Natural killer cell (primary cell): ENCODE measurements around the gene SRP68. TPM values are rescaled to one million over a fixed set of nuclear protein-coding genes. Genes with fewer than 3 reads are reported as not detected.

Source experiments
- ATAC-seq, 3 donors: fragments of 150-1000 bp in 2 of 3; fragments of 200-7000 bp in 1 of 3; cut with Tn5 transposase; 1 replicate in 1 of 3; 2 replicates in 2 of 3; pipeline ENCODE4 v1.10.0; 2021; ENCODE audit warnings: mild to moderate bottlenecking in 2 of 3, moderate library complexity in 2 of 3
- DNase-seq, 2 donors: peaks; one replicate each; pipeline versions ENCODE4 v3.0.0 to v3.0.0-alpha.2; 2013 to 2021; ENCODE audit warnings: mixed read lengths in 1 of 2
- H3K27ac ChIP-seq: one replicate; pipeline ENCODE4 v1.5.1; 2013; ENCODE audit warnings: mild to moderate bottlenecking, low read length
- H3K27me3 ChIP-seq: one replicate; pipeline ENCODE4 v1.6.1; 2013; ENCODE audit warnings: low read length; ENCODE audit not compliant: control insufficient read depth, insufficient read depth
- H3K36me3 ChIP-seq: one replicate; pipeline ENCODE4 v1.6.1; 2013; ENCODE audit warnings: low read length; ENCODE audit not compliant: control insufficient read depth, insufficient read depth
- H3K4me1 ChIP-seq: one replicate; pipeline ENCODE4 v1.6.1; 2013; ENCODE audit warnings: low read length; ENCODE audit not compliant: control insufficient read depth, insufficient read depth
- H3K4me3 ChIP-seq: one replicate; pipeline ENCODE4 v1.5.1; 2013; ENCODE audit warnings: low read length
- H3K9me3 ChIP-seq: one replicate; pipeline ENCODE4 v1.6.1; 2013; ENCODE audit warnings: low read length; ENCODE audit not compliant: control insufficient read depth, insufficient read depth
- H3K27ac Mint-ChIP-seq, 2 donors: one replicate each; pipeline ENCODE4 v1.8.0; 2022; ENCODE audit warnings: mild to moderate bottlenecking in 2 of 2, mixed read lengths in 2 of 2, moderate library complexity in 1 of 2
- H3K27me3 Mint-ChIP-seq, 2 donors: one replicate each; pipeline ENCODE4 v1.8.0; 2022; ENCODE audit warnings: low read depth in 2 of 2, mixed read lengths in 2 of 2
- H3K36me3 Mint-ChIP-seq: one replicate; pipeline ENCODE4 v1.8.0; 2022; ENCODE audit warnings: mixed read lengths
- H3K4me1 Mint-ChIP-seq, 2 donors: one replicate each; pipeline ENCODE4 v1.8.0; 2022; ENCODE audit warnings: mixed read lengths in 2 of 2
- H3K4me3 Mint-ChIP-seq: one replicate; pipeline ENCODE4 v1.8.0; 2022; ENCODE audit warnings: mild to moderate bottlenecking, moderate library complexity, mixed read lengths
- H3K9me3 Mint-ChIP-seq, 2 donors: one replicate each; pipeline ENCODE4 v1.8.0; 2022; ENCODE audit warnings: mixed read lengths in 2 of 2
- whole genome bisulfite sequencing: methylation state at CpG from one replicate; pipeline ENCODE4 v1.1.7; 2013; ENCODE audit warnings: missing lambda C conversion rate; ENCODE audit not compliant: insufficient coverage; 5-methylcytosine and 5-hydroxymethylcytosine counted together
- intact Hi-C: fragments of 100-400 bp; cut with micrococcal nuclease; formaldehyde crosslinking; loops from one replicate; pipeline ENCODE4 v1.14.2; 2022
- total RNA-seq, 4 donors: library from RNA; stranded (reverse); fragments of 120-200 nt in 1 of 4; gene quantifications; one replicate each; pipeline versions ENCODE4 v1.2.3 to v1.2.4, GENCODE V29; 2013 to 2022
- TF ChIP-seq, protein P1 (sequence below): fragments of 200-600 bp; IDR thresholded peaks from one replicate; pipeline ENCODE4 v1.8.0; 2022; ENCODE audit warnings: antibody characterized with exemption

SRP68 gene
- total RNA-seq, 3 donors from 2014 or later (not counting 1 experiment from before 2014, with no cell fraction given) = 57.8 to 74.4 (median 70.7) TPM

DNA sequence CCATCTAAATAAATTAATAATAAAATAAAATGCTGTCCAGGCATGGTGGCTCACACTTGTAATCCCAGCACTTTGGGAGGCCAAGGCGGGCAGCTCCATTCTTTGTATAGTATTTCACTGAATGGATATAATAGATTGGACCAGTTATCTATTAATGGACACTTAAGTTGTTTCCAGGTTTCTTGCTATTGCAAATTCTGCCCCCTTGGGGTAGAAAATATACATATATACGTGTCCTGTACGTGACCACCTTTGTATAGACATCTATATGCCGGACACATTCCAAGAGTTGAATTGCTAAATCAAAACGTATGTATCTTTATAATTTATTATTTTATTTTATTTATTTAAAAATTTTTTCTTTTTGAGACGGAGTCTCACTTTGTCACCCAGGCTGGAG lies 35.2 kb upstream of the SRP68 start:
- H3K4me3 Mint-ChIP-seq = no peak overlapping the region
- no peaks in the 10 kb centered on the region for H3K27me3 ChIP-seq
- TF ChIP-seq, protein P1, sequence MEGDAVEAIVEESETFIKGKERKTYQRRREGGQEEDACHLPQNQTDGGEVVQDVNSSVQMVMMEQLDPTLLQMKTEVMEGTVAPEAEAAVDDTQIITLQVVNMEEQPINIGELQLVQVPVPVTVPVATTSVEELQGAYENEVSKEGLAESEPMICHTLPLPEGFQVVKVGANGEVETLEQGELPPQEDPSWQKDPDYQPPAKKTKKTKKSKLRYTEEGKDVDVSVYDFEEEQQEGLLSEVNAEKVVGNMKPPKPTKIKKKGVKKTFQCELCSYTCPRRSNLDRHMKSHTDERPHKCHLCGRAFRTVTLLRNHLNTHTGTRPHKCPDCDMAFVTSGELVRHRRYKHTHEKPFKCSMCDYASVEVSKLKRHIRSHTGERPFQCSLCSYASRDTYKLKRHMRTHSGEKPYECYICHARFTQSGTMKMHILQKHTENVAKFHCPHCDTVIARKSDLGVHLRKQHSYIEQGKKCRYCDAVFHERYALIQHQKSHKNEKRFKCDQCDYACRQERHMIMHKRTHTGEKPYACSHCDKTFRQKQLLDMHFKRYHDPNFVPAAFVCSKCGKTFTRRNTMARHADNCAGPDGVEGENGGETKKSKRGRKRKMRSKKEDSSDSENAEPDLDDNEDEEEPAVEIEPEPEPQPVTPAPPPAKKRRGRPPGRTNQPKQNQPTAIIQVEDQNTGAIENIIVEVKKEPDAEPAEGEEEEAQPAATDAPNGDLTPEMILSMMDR = peak; percentile 25
- no peak overlapping the region for H3K27ac Mint-ChIP-seq
- peaks cover 10 to 14% of the 10 kb centered on the region in 2 donors for H3K4me1 Mint-ChIP-seq
- no peaks in the 10 kb centered on the region for H3K27me3 Mint-ChIP-seq
- 82% methylated on average over 4 of the region's 6 CpGs for WGBS
- no peaks in the 10 kb centered on the region for H3K36me3 Mint-ChIP-seq
- DNase-seq (peak in 1 of 2 donors; percentile 48), ATAC-seq (no peak)
- no peaks in the 10 kb centered on the region for H3K36me3 ChIP-seq
- H3K9me3 ChIP-seq = no peaks in the 10 kb centered on the region
- no peaks in the 10 kb centered on the region for H3K9me3 Mint-ChIP-seq
- H3K4me3 ChIP-seq = no peak overlapping the region
- intact Hi-C loops = no loop called here
- H3K27ac ChIP-seq = no peak overlapping the region
- peaks cover 17% of the 10 kb centered on the region for H3K4me1 ChIP-seq

DNA sequence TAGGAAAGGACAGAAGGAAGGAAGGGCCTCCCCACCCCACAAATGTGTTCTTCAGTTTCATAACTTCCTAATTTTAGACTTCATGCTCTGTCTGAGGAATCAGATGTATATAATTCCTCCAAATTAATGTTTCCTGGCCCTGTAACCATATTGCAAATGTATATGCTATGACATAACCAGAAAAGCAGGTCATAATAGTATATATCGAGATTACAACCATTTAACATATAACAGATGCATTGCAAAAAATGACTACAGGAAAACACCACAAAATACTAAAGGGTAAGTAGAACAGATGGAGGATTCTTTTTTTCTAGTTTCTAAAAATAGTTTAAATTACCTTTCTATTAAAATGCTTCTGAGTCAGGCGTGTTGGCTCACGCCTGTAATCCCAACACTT lies 34.4 kb upstream of the SRP68 start:
- intact Hi-C loops = no loop called here

DNA sequence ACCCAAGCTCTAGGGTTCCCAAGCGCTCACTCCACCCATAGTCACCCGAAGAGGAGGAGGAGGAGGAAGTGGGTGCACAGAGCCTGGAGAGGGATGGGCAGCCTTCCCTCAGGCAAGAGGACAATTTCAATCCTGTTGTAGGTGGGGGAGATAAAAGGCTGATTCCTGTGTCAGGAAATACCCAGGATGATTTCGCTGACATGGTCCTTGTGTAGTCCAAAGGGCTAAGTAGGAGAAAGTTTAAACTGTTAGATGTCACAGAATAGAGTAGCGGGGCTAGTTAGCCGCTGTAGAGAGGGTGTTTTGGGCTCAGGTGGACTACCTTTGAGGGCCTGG lies 32.5 kb upstream of the SRP68 start:
- H3K4me1 ChIP-seq = peaks cover 25% of the 10 kb centered on the region
- over 99% methylated on average over 4 of the region's 5 CpGs for WGBS
- DNase-seq (no peak), ATAC-seq (no peak)
- Mint-ChIP-seq H3K4me1 (peaks cover 17 to 23% of the 10 kb centered on the region in 2 donors), H3K9me3 (no peaks in the 10 kb centered on the region), H3K27me3 (no peaks in the 10 kb centered on the region), H3K36me3 (peaks cover 4% of the 10 kb centered on the region), H3K4me3 (peak overlapping the region; percentile 70), H3K27ac (peak overlapping the region; percentile 87 to 96)
- intact Hi-C loops = no loop called here
- no peaks in the 10 kb centered on the region for H3K27me3 ChIP-seq
- H3K9me3 ChIP-seq = no peaks in the 10 kb centered on the region
- H3K36me3 ChIP-seq = peaks cover 15% of the 10 kb centered on the region
- H3K27ac ChIP-seq = no peak overlapping the region
- TF ChIP-seq, protein P1 = no peak
- no peak overlapping the region for H3K4me3 ChIP-seq

More for the DNA sequence above, 34.4 kb upstream of the SRP68 start:
- DNase-seq (no peak), ATAC-seq (no peak)
- H3K9me3 Mint-ChIP-seq = no peaks in the 10 kb centered on the region
- 92% methylated on average over 2 of the region's 3 CpGs for WGBS
- TF ChIP-seq, protein P1 = no peak
- Histone ChIP-seq H3K36me3 (peaks cover 2% of the 10 kb centered on the region), H3K27ac (no peak overlapping the region), H3K4me3 (no peak overlapping the region), H3K9me3 (no peaks in the 10 kb centered on the region), H3K27me3 (no peaks in the 10 kb centered on the region), H3K4me1 (peaks cover 22% of the 10 kb centered on the region)
- no peaks in the 10 kb centered on the region for H3K27me3 Mint-ChIP-seq
- peaks cover 14 to 18% of the 10 kb centered on the region in 2 donors for H3K4me1 Mint-ChIP-seq
- no peak overlapping the region for H3K4me3 Mint-ChIP-seq
- no peaks in the 10 kb centered on the region for H3K36me3 Mint-ChIP-seq
- H3K27ac Mint-ChIP-seq = no peak overlapping the region
